PC-3 (cell line): ENCODE data around the gene DGUOK. TPM values are rescaled to one million over a fixed set of nuclear protein-coding genes. Genes with fewer than 3 reads are reported as not detected.
A peak's percentile ranks its signal among the peaks of the same experiment; 100 is the strongest.

ENCODE experiments used
- ATAC-seq: fragments of 200-7000 bp; cut with Tn5 transposase; 2 replicates; pipeline ENCODE4 v1.9.1; 2020; ENCODE audit warnings: mild to moderate bottlenecking, moderate library complexity
- BruUV-seq: library from RNA; stranded (reverse); fragments of 400-500 nt; replicated peaks from 2 replicates; lab custom pipeline; 2021; lab: Mats Ljungman, UMichigan
- CTCF ChIA-PET: fragments of 300-600 bp; sonication (Branson Sonifier 250); formaldehyde crosslinking; loops from one replicate; lab custom pipeline; 2022; ENCODE audit warnings: antibody characterized with exemption; lab: Charles Lee
- POLR2A ChIA-PET: fragments of 300-600 bp; sonication (Branson Sonifier 250); formaldehyde crosslinking; loops from one replicate; lab custom pipeline; 2022; ENCODE audit warnings: antibody characterized with exemption; ENCODE audit not compliant: unreplicated experiment; lab: Charles Lee
- DNase-seq: peaks from one replicate; pipeline ENCODE4 v3.0.0-alpha.2; 2015
- H2AFZ ChIP-seq: fragments of 300-600 bp; sonication (generic); 2 replicates; pipeline ENCODE4 v1.6.0; 2016; ENCODE audit warnings: antibody characterized with exemption, low read length
- H3F3A ChIP-seq: fragments of 300-600 bp; sonication (generic); one replicate; pipeline ENCODE4 v1.6.0; 2017; ENCODE audit warnings: antibody characterized with exemption, low read length, control low read depth, mild to moderate bottlenecking; ENCODE audit not compliant: unreplicated experiment
- H3K27ac ChIP-seq: fragments of 300-600 bp; sonication (generic); 2 replicates; pipeline ENCODE4 v1.5.1; 2016; ENCODE audit warnings: mild to moderate bottlenecking, low read length
- H3K27me3 ChIP-seq: fragments of 300-600 bp; sonication (generic); 2 replicates; pipeline ENCODE4 v1.6.1; 2016; ENCODE audit warnings: low read length, mixed read lengths
- H3K36me3 ChIP-seq: fragments of 300-600 bp; sonication (generic); 2 replicates; pipeline ENCODE4 v1.6.1; 2016; ENCODE audit warnings: low read depth, mixed run types, low read length, mixed read lengths
- H3K4me1 ChIP-seq: fragments of 300-600 bp; sonication (generic); 2 replicates; pipeline ENCODE4 v1.5.1; 2016; ENCODE audit warnings: low read length; ENCODE audit not compliant: insufficient read depth
- H3K4me2 ChIP-seq: fragments of 300-600 bp; sonication (generic); 2 replicates; pipeline ENCODE4 v1.6.0; 2016; ENCODE audit warnings: low read length
- H3K4me3 ChIP-seq: fragments of 300-600 bp; sonication (generic); 2 replicates; pipeline ENCODE4 v1.5.1; 2016; ENCODE audit warnings: mild to moderate bottlenecking, low read length, mixed read lengths
- H3K79me2 ChIP-seq: fragments of 300-600 bp; sonication (generic); 2 replicates; pipeline ENCODE4 v1.6.1; 2017; ENCODE audit warnings: low read length, mixed read lengths
- H3K9ac ChIP-seq: fragments of 300-600 bp; sonication (generic); 2 replicates; pipeline ENCODE4 v1.6.0; 2016; ENCODE audit warnings: mild to moderate bottlenecking, low read length
- H3K9me2 ChIP-seq: fragments of 300-600 bp; sonication (generic); replicated peaks from 2 replicates; pipeline ENCODE4 v1.6.1; 2016; ENCODE audit warnings: mixed run types, low read length, mixed read lengths
- H3K9me3 ChIP-seq: fragments of 300-600 bp; sonication (generic); 2 replicates; pipeline ENCODE4 v1.6.1; 2016; ENCODE audit warnings: low read length, mixed read lengths
- H4K20me1 ChIP-seq: fragments of 300-600 bp; sonication (generic); 2 replicates; pipeline ENCODE4 v1.6.1; 2016; ENCODE audit warnings: low read length, mixed read lengths
- EZH2 ChIP-seq: fragments of 300-600 bp; sonication (generic); IDR thresholded peaks from one replicate; pipeline ENCODE4 v1.6.1; 2017; ENCODE audit warnings: antibody characterized with exemption, mild to moderate bottlenecking, low read length; ENCODE audit not compliant: unreplicated experiment
- EZH2phosphoT487 ChIP-seq: fragments of 300-600 bp; sonication (generic); IDR thresholded peaks from 2 replicates; pipeline ENCODE4 v1.6.1; 2018; ENCODE audit warnings: mild to moderate bottlenecking, antibody characterized with exemption, low read length, borderline replicate concordance
- intact Hi-C: fragments of 100-400 bp; cut with micrococcal nuclease; formaldehyde crosslinking; loops from 2 replicates; pipeline ENCODE4 v1.9.0; 2023
- total RNA-seq: library from RNA; depleted of rRNA; stranded (reverse); fragments of >200 nt; gene quantifications from 2 replicates; pipeline ENCODE4 v1.2.3, GENCODE V29; 2014
- TF ChIP-seq, protein P1 (sequence below): fragments of 300-600 bp; sonication (generic); conservative IDR thresholded peaks from 2 replicates; pipeline ENCODE4 v1.5.1; 2017; ENCODE audit warnings: antibody characterized with exemption, low read depth, mild to moderate bottlenecking, low read length

The DGUOK gene
- total RNA-seq, 1 experiment from 2014 or later, result 61.3 TPM

DNA sequence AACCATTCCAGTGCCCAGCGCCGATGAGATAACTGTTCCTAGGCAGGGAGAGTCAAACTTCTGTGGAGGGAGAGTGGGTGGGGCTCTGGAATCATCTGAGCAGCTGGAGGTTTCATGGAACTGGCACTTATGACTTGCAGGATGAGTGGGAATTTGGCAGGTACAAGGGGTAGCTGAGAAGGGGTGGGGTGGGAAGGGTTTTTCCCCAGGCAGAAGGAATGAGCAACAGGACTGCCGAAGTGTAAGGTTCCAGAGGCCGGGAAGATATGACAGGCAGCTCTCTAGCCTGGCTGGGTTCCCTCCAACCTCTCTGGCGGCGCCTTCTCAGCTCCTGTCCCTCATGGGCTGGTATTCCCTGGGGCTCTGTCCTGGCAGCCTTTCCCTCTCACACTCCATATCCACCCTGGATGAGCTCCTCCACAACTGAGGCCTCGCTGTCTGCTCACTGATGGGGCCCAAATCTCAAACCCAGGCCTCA lies 55.5 kb downstream of the DGUOK start:
- POLR2A ChIA-PET, result interaction anchor here (0.6 to 0.7 kb wide), 3 partner anchors 154 to 954 kb away, joined by 3 to 9 read pairs (median 4); partner anchors contain the start of gene STAMBP
- H3K9ac ChIP-seq, result no peak overlapping the region
- peak overlapping the region; percentile 81 for H3K4me3 ChIP-seq
- H4K20me1 ChIP-seq, result peaks cover 2% of the 10 kb centered on the region; the same call in 1 of the 2 replicates
- no peak for TF ChIP-seq EZH2phosphoT487
- TF ChIP-seq, protein P1, sequence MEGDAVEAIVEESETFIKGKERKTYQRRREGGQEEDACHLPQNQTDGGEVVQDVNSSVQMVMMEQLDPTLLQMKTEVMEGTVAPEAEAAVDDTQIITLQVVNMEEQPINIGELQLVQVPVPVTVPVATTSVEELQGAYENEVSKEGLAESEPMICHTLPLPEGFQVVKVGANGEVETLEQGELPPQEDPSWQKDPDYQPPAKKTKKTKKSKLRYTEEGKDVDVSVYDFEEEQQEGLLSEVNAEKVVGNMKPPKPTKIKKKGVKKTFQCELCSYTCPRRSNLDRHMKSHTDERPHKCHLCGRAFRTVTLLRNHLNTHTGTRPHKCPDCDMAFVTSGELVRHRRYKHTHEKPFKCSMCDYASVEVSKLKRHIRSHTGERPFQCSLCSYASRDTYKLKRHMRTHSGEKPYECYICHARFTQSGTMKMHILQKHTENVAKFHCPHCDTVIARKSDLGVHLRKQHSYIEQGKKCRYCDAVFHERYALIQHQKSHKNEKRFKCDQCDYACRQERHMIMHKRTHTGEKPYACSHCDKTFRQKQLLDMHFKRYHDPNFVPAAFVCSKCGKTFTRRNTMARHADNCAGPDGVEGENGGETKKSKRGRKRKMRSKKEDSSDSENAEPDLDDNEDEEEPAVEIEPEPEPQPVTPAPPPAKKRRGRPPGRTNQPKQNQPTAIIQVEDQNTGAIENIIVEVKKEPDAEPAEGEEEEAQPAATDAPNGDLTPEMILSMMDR, result no peak
- TF ChIP-seq EZH2, result no peak
- peak overlapping the region; percentile 98 for H3K27ac ChIP-seq
- intact Hi-C loops, result loop anchor here (5.0 kb wide), 1 partner anchor 45 kb away; no protein-coding TSS in a partner anchor
- DNase-seq (peak; percentile 80), ATAC-seq (peak; percentile 21)
- H3K27me3 ChIP-seq, result no peaks in the 10 kb centered on the region
- no TSS peak for BruUV-seq
- peaks cover 29% of the 10 kb centered on the region for H3K79me2 ChIP-seq
- H2AFZ ChIP-seq, result peak overlapping the region; percentile 77
- H3K9me3 ChIP-seq, result no peaks in the 10 kb centered on the region
- H3F3A ChIP-seq, result peaks cover 7% of the 10 kb centered on the region
- peaks cover 64% of the 10 kb centered on the region for H3K4me1 ChIP-seq
- no peaks in the 10 kb centered on the region for H3K9me2 ChIP-seq
- CTCF ChIA-PET, result interaction anchor here (0.6 to 1.0 kb wide), 2 partner anchors 153 to 155 kb away, joined by 3 to 6 read pairs; partner anchors contain the start of gene STAMBP
- no peaks in the 10 kb centered on the region for H3K36me3 ChIP-seq
- peak overlapping the region; percentile 99 for H3K4me2 ChIP-seq

- peak overlapping the region; percentile 98 for H3K27ac ChIP-seq
- H3K9ac ChIP-seq, result peak overlapping the region; percentile 95
- peaks cover 43% of the 10 kb centered on the region for H3K79me2 ChIP-seq
- peaks cover 3% of the 10 kb centered on the region; the same call in 1 of the 2 replicates for H3K36me3 ChIP-seq
- DNase-seq (peak; percentile 97), ATAC-seq (peak; percentile 41)
- POLR2A ChIA-PET, result no interaction called here
- peaks cover 76% of the 10 kb centered on the region for H3K4me1 ChIP-seq
- TF ChIP-seq, protein P1, result 0 out of 2 replicates have a peak, but pooled peaks have one; percentile 17
- TF ChIP-seq EZH2, result no peak
- peak; percentile 86 for TF ChIP-seq EZH2phosphoT487
- H3K4me2 ChIP-seq, result peak overlapping the region; percentile 99
- CTCF ChIA-PET, result no interaction called here
- peak overlapping the region; percentile 81 for H3K4me3 ChIP-seq
- TSS peak; percentile 65 for BruUV-seq
- H3F3A ChIP-seq, result peaks cover 7% of the 10 kb centered on the region
- intact Hi-C loops, result loop anchor here (5.0 kb wide), 1 partner anchor 46 kb away; no protein-coding TSS in a partner anchor
- no peaks in the 10 kb centered on the region for H3K9me2 ChIP-seq
- H3K9me3 ChIP-seq, result no peaks in the 10 kb centered on the region
- peak overlapping the region; percentile 52 for H2AFZ ChIP-seq
- no peaks in the 10 kb centered on the region for H3K27me3 ChIP-seq
- H4K20me1 ChIP-seq, result peaks cover 14% of the 10 kb centered on the region
These were observed 56.9 kb downstream of the DGUOK start for GRCh38 chr2:73983322-73984202.
